Measurements from ENCODE around the gene VAPB. TPM values are rescaled to one million over a fixed set of nuclear protein-coding genes. Genes with fewer than 3 reads are reported as not detected.

VAPB gene
- total RNA-seq, 1 donor from 2014 or later, result 16.3 TPM

GRCh38 chr20:58433029-58433647 lies 44.1 kb downstream of the VAPB start:
- DNase-seq (ENCODE audit: low spot score in 2 of 2) (no peak), FAIRE-seq (no peak)

- FAIRE-seq (no peak), DNase-seq (ENCODE audit: low spot score in 2 of 2) (no peak)
Measured at GRCh38 chr20:58433759-58434158, 44.7 kb downstream of the VAPB start.

GRCh38 chr20:58434326-58434725 lies 45.3 kb downstream of the VAPB start:
- no peak for DNase-seq (ENCODE audit: low spot score in 2 of 2)
- no peak for FAIRE-seq

- DNase-seq (ENCODE audit: low spot score in 2 of 2) (no peak), FAIRE-seq (no peak)
Measured at GRCh38 chr20:58435237-58435636, 46.2 kb downstream of the VAPB start.

- FAIRE-seq (no peak), DNase-seq (ENCODE audit: low spot score in 2 of 2) (no peak)
Measured at GRCh38 chr20:58436868-58437645, 48.0 kb downstream of the VAPB start.

GRCh38 chr20:58438970-58439808 lies 50.2 kb downstream of the VAPB start:
- FAIRE-seq, result no peak
- DNase-seq (ENCODE audit: low spot score in 2 of 2), result no peak

- no peak for DNase-seq (ENCODE audit: low spot score in 2 of 2)
- FAIRE-seq, result no peak
Measured at GRCh38 chr20:58440021-58440767, 51.2 kb downstream of the VAPB start.

- DNase-seq (ENCODE audit: low spot score in 2 of 2) (no peak), FAIRE-seq (no peak)
Measured at GRCh38 chr20:58441723-58442122, 52.7 kb downstream of the VAPB start.

GRCh38 chr20:58444746-58445255 lies 55.8 kb downstream of the VAPB start:
- no peak for FAIRE-seq
- no peak for DNase-seq (ENCODE audit: low spot score in 2 of 2)

- FAIRE-seq (no peak), DNase-seq (ENCODE audit: low spot score in 2 of 2) (no peak)
Measured at GRCh38 chr20:58446264-58446959, 57.4 kb downstream of the VAPB start.

- FAIRE-seq (no peak), DNase-seq (ENCODE audit: low spot score in 2 of 2) (no peak)
Measured at GRCh38 chr20:58446960-58447265, 57.9 kb downstream of the VAPB start.

- FAIRE-seq (no peak), DNase-seq (ENCODE audit: low spot score in 2 of 2) (no peak)
Measured at GRCh38 chr20:58447511-58448391, 58.7 kb downstream of the VAPB start.

- FAIRE-seq (no peak), DNase-seq (ENCODE audit: low spot score in 2 of 2) (no peak)
Measured at GRCh38 chr20:58448958-58449357, 59.9 kb downstream of the VAPB start.

- no peak for FAIRE-seq
Measured at GRCh38 chr20:58449681-58450221, 60.7 kb downstream of the VAPB start.

GRCh38 chr20:58450254-58450653 lies 61.2 kb downstream of the VAPB start:
- FAIRE-seq (no peak), DNase-seq (ENCODE audit: low spot score in 2 of 2) (no peak)

More at GRCh38 chr20:58449681-58450221, 60.7 kb downstream of the VAPB start:
- DNase-seq (ENCODE audit: low spot score in 2 of 2), result no peak

GRCh38 chr20:58452667-58453255 lies 63.7 kb downstream of the VAPB start:
- DNase-seq (ENCODE audit: low spot score in 2 of 2) (no peak), FAIRE-seq (no peak)

- DNase-seq (ENCODE audit: low spot score in 2 of 2), result no peak
- no peak for FAIRE-seq
Measured at GRCh38 chr20:58453391-58453790, 64.4 kb downstream of the VAPB start.

- DNase-seq (ENCODE audit: low spot score in 2 of 2) (no peak), FAIRE-seq (no peak)
Measured at GRCh38 chr20:58454460-58454859, 65.4 kb downstream of the VAPB start.
